Measurements from ENCODE around the gene ATE1.

- TF ChIP-seq NFRKB (IDR thresholded peaks at IDR 0.05): no peak
- no peak for TF ChIP-seq ZNF384 (IDR thresholded peaks at IDR 0.05)
- no peak for TF ChIP-seq FOXM1 (IDR thresholded peaks at IDR 0.05; ENCODE audit: borderline replicate concordance)
- TF ChIP-seq FOXA1 (IDR thresholded peaks at IDR 0.05): no peak
- no peak for TF ChIP-seq FOXK2 (IDR thresholded peaks at IDR 0.05)
- no peak for TF ChIP-seq SP1 (IDR thresholded peaks at IDR 0.05)
Measured at GRCh38 chr10:121835376-121835775, 92.5 kb downstream of the ATE1 start.

All from HEK293T (cell line).